DMS153 treated with DMSO at 0.1 percent for 48 hours (cell line): ENCODE data around the gene RBBP8NL.

Experiments used
- DNase-seq: peaks from one replicate; lab custom pipeline; 2025; ENCODE audit not compliant: unreplicated experiment; lab: John Stamatoyannopoulos, UW

Gene RBBP8NL

DNA sequence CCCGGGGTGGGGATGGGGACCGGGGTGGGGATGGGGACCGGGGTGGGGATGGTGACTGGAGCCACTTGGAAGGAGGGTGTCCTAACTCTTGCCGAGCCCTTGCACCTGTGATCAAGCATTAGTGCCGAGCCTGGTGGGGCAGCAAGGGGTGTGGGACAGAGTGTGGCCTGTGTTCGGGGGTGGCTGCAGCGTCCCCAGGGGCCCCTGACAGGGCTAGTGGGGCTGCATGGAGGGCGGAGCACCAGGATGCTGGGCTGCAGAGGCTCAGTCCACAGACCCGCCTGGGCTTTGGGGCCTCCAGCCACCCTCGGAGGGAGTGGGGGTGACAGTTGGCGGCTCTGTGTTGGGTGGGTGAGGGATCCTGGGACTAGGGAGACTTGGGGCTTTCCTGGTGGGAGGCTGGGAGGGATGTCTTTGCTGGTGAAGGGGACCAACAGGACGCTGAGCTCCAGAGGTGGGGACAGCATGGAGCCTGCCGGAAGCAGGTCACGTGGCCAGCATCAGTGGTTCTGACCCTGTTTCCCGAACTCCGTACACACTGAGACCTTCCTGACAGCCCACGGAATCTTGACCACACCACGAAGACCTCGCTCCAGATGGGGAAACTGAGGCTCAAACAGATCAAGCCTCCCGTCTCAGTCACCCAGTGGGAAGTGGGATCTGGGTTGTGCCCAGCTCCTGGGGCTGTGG lies 4.6 kb downstream of the RBBP8NL start:
- no peak for DNase-seq

DNA sequence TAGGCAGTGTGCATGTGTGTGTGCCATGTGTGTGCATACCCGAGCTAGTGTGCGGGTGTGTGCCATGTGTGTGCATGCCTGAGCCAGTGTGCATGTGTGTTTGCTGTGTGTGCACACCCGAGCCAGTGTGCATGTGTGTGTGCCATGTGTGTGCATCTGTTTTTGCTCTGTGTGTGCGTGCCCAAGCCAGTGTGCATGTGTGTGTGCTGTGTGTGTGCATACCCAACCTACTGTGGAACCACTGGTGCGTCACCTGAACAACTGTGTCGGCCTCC lies 5.7 kb downstream of the RBBP8NL start:
- DNase-seq = no peak

DNA sequence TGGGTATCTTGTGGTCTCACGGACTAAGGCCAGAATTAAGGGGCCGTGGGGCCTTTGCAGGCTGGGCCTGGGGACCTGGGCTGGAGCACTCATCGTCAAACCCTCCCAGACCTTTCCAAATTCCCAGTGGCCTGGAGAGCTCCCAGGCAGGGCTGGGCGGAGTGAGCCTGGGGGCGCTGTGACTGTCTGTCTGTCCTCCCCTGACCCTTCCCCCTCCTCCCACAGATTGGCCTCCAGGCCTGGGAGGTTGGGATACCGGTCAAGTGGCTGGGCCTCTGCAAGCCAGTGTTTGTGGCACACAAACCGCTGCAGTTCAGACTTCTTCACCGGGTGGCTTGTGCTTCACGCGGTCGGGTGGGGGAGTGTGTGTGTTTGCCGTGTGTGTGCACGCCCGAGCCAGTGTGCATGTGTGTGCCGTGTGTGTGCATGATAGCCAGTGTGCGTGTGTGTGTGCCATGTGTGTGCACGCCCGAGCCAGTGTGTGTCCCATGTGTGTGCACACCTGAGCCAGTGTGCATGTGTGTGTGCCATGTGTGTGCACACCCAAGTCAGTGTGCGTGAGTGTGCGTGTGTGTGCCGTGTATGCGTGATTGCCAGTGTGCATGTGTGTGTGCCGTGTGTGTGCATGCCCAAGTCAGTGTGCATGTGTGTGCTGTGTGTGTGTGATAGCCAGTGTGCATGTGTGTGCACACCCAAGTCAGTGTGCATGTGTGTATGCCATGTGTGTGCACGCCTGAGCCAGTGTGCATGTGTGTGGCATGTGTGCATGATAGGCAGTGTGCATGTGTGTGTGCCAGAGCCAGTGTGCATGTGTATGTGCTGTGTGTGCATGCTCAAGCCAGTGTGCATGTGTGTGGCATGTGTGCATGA lies 6.3 kb downstream of the RBBP8NL start:
- no peak for DNase-seq

DNA sequence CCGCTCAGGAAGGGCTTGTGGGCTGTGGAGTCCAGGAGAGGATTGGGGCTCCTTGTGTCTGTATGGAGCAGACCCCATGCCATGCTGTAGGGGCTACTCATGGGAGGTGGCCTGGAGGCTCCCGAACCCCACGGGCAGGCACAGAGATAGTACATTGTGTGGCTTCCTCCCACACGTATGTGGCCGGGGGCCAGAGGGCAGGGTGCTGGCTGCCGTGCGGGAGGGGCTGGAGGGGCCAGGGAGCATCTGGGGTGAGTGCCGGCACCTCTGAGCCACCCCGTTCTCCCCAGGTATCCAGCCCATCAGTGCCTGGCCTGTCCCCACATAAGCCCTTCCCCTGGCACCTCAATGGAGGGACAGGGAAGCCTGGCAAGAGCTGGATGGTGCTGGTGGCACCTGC lies 7.6 kb downstream of the RBBP8NL start:
- DNase-seq = no peak

DNA sequence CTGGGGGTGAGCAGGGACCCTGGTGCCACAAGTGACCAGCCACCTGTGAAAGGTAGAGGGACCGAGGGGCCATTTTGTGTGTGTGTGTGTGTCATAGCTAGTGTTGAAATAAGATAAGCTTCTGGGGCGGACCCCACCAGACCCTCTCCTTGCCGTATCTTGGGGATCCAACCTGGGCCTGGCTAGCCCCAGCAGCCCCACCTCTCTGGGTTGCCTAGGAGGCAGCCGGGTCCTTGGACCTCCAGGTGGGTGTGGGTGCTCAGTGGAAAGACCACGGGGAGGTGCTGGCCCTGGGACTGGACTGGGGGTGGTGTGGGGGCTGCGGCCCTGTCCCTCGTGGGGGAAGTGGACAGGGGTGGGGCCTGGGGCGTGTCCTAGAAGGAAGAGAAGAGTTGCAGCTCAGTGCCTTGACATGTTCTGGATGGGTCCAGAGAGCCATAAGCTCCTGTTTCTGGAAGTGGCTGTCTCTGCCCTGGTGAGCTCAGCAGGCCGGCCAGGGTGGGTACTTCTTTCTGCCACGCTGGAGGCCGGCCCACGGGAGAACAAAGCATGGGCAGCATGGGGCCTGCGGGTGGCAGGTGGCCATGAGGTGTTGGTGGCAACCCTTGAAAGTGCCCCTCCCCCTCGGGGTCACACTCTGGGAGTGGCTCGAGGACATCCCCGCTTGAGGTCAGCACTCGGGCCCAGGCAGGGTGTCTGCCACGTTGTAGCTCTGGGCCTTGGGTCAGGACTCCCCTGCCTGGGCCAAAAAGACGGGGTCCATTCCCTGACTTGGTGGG lies 8.4 kb downstream of the RBBP8NL start:
- no peak for DNase-seq

DNA sequence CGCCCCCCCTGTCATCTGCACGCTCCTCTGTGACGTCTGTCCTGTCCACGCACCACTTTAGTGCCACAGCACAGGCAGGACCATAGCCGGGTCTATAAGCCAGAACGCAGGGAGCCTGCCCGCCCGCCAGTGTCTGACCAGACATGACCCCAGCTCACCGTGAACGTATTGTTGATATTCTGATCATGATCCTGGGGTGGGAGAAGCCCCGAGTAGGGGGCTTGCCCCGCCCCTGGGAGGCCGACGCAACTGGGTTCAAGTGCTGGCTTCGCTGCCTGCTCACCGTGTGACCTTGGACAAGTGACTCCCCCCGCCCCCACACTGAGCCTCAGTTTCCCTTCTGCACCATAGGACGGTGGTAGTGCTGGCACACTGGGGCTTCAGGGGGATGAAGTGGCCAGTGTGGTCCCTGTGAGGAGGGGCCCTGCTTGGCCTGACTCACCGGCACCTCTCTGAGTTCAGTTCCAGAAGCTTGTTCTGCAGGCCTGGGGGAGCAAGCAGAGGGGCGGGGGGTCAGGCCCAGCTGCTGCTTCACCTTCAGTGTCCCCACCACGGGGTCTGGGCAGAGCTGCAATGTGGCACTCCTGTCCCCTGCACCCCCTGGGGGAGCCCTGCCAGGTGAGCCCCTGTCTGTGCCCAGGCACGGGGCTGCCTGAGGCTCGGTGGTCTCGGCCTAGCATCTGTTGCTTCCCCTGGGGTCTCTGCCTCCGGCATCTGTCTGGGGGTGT lies 9.2 kb downstream of the RBBP8NL start:
- DNase-seq = no peak

DNA sequence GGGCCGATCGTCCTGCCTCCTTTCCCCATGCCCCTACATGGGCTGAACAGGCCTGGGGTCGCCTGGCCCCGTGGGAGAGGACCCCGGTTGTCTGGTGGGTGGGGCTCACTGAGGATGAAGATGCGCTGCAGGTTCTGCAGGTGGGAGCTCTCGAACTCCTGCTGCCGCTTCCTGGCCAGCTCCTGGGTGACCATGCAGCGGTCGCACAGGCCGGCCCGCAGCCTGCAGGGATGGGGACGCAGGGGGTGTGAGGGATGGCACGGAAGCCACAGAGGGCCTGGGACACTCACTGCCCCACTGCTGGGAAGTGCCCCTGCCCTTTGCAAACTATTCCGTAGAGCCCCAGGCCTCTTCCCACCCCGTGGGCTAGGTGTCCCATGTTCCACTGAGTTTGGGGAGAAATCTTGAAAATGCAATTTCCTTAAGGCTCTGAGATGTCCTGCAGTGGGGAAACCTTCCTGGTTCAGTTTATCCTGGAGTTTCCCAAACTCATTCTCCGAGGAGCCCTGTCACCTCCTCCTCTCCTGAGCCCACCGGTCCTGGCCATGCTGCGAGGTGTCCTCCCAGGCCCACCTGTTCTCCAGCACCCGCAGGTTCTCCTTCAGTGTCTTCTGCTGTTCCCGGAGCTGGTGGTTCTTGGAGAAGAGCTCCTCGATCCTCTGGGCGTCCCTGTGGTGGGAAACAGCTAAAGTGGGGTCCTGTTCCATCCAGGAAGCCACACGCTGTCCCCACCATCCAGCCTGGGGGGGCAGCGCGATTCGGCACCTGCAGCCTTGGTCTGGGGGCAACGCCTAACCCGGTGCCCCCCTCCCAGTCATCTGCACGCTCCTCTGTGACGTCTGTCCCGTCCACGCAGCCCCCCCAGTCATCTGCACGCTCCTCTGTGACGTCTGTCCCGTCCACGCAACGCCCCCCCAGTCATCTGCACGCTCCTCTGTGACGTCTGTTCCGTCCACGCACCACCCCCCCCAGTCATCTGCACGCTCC lies 10.4 kb downstream of the RBBP8NL start:
- no peak for DNase-seq

DNA sequence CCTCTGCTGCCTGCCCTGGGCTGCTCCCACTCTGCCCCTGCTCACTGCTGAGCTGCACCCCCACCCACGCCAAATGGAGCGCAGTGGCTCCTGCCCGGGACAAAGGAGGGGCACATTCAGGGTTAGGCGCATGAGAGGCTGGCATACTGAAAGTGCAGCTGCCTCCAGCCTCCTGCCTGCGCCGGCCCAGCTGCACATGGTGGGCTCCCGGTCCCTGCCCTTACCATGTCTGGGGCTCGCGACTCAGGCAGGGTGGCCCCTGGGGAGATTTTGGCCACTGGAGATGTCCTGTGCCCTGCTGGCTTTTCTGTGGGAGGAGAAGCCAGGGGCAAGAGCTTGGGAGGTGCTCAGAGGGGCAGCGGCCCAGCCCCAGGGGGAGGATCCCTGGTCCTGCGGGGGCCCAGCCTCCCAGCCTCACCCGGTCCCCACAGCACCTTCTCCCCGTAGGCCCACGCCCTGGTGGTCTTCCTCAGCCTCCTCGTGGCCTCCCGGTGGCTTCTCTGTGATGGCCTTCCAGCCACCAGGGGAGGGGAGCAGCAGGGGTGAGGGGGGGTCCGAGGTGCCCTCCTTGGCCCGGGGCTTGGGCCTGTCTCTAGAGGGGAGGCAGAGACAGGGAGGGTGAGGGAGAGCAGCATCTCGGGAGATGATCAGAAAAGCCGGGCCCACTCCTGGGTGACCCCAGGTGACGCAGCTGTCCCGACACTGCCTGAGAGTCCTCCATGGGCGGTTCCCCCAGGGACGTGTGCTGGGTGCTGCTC lies 11.8 kb downstream of the RBBP8NL start:
- no peak for DNase-seq

DNA sequence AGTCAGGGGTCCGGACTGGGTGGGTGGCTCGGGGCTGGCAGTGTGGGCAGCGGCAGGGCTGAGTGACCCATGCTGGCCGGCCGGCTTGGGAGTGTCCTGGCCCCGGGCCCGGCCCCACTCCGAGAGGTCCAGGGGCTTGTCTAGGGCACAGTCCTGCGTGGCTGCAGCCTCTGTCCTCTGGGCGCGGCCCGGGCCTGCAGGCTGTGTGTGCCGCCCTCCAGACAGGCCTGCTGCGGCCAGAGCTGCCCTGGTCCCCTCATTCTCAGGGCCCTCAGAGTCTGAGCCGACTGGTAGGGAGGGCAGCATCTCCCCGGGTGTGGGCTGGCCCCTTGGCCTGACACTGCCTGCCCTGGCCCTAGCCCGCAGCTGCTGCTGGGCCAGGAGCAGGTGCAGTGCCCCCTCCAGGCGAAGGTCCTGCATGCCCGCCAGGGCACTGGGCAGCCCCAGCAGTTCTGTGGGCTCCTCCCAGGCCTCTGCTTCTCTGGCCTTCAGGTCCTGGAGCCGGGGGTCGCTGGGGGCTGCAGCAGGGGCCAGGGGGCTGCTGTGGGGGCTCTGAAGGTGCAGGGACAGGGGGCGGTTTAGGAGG lies 13.3 kb downstream of the RBBP8NL start:
- DNase-seq = no peak

DNA sequence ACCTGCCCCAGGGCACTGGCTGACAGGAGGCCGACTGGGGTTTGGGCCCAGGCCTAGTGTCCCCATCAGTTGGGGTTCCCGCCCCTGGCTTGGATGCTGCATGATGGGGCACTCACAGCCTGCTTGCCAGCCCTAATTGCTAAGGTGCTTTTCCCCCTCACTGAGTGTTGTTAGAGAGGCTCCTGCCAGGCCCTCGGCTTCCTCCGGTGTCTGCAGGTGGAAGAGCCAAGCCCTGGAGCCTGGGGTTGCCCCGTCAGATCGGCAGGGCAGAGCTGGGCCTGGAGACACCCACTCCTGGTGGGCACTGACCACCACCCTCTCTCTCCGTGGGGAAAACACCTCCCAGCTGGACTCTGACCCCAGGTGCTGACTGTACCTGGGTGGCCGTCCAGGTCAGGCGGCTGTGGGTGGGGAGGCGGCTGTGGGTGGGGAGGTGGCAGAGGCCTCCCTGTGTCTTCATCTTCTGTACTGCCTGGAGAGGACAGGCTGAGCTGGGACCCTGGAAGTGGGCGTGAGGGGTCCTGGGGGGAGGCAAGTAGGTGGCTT lies 14.2 kb downstream of the RBBP8NL start:
- DNase-seq = no peak

DNA sequence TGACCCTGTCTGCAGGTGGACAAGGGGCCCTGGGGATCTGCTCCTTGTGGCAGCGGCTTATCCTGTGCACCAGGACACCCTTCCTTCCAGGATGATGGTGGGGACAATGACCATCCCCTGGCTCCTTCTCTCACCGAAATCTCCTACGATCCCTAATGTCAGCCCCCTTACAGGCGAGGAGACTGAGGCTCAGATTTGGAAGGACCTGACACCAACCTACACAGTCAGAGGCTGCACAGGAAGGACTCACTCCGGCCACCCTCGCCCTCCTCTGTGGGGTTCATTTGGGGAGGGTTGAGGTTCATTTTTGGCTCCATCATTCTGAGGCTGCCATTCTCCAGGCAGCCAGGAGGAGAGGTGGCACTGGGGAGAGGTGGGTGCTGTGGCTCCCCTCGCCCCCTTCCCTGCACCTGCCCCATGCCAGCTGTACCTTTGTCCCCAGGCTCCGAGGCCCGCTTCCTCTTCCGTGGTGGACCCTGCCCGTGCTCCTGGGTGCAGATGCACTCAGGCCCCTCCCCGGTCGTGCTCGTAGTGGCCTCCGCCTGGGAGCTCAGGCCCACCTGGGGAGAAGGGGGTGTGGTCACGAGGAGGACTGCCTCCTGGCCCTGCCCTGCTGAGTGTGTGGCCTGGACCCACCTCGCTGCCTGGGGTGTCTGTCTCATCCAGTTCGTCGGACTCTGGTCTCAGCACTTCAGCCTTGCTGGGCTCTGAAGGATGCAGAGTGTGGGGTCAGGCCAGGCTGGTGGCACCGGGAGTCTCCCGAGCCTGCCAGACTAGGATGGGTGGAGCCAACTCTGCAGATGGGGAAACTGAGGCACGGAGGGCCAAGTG lies 14.9 kb downstream of the RBBP8NL start:
- DNase-seq = peak; percentile 7

DNA sequence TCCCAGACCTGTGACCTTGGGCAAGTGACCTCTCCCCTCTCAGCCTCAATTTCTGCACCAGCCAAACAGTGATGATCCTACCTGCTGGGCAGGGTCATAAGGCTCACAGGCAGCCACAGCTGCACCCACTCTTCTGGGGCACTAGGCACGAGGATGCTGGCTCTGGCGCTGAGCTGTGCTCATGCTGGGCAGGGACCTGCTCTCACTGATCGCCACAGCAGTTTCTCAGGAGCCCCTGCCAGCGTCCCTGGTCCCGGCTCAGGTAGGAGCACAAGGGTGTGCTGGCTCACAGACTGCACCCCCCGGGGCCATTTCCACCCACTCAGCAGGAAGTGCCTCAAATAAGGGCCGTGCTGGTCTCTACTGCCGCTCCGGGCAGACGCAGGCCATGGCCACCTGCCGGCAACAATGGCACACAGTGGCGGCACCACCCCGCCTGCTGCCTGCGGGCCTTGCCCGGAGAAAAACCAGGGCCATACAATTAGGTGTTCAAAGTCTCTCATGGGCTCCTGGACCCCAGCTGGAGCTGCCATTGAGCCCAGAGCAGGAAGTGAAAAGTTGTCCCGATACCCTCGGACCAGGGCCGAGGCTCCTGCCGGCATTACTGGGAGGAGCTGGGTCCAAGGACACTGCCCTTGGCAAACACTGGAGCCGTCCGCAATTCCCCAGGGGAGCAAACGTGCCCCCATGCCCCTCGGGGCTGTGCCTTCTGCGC lies 15.7 kb downstream of the RBBP8NL start:
- DNase-seq = no peak

DNA sequence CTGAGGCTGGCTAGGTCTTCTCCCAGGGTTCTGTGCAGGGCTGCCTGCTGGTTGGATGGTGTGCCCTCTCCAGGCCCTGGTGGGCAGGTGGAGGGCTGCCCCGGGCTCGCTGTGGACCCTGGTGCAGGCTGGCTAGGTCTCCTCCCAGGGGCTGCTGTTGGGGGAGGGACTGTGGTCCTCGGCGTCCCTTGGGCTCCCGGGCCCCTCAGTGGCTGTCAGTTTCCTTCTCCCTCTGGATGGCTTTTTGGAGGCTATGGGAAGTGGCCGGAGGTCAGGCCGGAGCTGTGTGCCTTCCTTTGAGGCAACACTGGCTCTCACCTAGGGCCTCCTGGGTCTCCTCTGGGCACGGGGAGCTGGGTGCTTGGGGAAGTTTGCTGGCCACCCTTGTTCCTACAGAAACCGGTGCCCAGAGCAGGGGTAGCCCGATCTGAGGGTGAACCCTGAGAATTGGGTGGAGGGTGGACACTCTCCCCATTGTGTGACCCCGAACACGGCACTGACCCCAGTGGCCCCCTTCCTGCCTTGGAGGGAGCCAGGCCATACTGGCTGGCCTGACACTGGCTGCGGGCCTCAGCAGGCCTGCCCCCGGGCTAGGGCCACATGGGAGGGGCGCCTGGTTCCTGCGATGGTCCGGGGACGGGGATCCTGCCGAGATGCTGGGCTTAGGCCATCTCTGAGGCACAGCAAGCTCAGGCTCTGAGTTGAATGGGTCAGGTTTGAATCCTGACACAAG lies 16.4 kb downstream of the RBBP8NL start:
- DNase-seq = no peak

DNA sequence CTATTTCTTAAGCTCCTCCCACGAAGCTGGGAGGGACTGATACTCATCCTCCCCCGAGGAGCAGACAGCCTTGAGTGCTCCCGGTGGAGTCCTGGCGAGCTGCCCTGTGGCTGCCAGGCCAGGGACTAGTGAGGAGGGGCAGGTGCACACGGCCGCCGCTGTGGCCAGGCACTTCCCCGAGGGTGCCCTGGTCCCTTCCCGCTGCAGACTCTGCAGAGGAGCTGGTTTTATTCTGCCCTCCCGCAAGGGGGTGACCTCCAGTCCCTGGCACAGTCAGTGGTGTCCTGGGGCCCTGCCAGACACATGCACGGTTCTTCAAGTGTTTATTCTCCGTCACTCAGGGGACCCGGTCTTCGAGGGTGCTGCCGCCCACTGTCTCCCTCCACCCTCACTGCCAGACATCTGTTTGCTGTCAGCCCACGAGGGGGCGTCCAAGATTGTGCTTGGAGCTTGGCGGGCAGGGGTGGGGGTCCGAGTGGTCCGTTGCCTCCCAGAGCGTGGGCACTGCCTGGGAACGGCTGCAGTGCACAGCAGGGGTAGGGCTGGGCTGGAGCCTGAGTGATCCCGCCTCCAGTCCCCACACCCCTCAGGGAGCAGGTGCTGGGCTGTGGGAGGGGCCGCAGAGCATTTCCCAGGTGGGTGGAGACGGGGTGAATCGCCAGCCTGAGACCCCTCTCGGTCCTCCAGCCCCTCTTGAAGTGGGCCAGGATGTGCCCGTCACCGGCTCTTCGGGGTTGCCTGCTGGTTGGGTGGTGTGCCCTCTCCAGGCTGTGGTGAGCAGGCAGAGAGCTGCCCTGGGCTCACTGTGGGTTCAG lies 17.2 kb downstream of the RBBP8NL start:
- peak; percentile 45 for DNase-seq

DNA sequence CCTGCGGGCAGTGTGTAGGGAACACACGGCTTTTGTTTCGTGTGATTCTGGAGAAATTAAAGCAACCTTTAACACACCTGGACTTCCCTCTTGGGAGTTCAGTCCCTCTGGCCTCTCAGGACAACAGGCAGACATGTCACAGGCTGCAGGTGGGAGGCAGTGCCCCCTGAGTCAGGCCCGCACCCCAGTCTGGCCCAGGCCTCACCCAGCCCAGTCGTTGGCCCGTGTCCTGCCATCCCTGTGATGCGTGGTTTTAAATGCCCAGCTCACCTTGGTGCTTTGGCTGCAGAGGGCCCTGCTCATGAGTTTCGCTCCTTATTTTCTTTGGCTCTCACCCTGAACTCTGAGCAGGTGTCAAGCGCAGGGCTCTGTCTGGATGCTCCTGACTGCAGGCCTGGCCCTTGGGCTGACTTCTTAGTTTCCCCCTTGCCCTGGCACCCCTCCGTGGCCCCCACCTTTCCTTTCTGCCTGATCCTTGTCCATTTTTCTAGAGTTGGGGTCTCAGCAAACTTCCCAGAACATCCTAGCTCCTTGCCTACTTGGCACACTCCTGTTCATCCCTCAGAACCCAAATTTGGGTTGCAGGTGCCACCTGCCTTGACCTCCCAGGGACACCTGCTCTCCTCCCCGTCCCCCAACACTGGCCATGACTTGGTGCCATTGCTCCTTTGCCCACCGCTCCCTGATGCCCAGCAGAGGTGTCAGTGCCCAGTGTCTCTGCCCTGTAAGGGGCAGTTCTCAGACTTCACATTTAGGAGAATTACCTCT lies 18.1 kb downstream of the RBBP8NL start:
- no peak for DNase-seq
